Suprapubic skin (tissue), 4 donors: ENCODE measurements around the gene USP32. TPM values are rescaled to one million over a fixed set of nuclear protein-coding genes. Genes with fewer than 3 reads are reported as not detected.

Source experiments
- DNase-seq, 2 donors: peaks; one replicate each; pipeline ENCODE4 v3.0.0-alpha.2; 2019; ENCODE audit warnings: low spot score in 2 of 2
- H3K27ac ChIP-seq: fragments of 200-600 bp; sonication (generic); one replicate; pipeline ENCODE4 v1.5.1; 2019
- H3K27me3 ChIP-seq: fragments of 200-600 bp; sonication (generic); one replicate; pipeline ENCODE4 v1.5.1; 2019
- H3K36me3 ChIP-seq: fragments of 200-600 bp; sonication (generic); one replicate; pipeline ENCODE4 v1.5.1; 2019
- H3K4me1 ChIP-seq: fragments of 200-600 bp; sonication (generic); one replicate; pipeline ENCODE4 v1.5.1; 2019
- H3K4me3 ChIP-seq: fragments of 200-600 bp; sonication (generic); one replicate; pipeline ENCODE4 v1.5.1; 2019; ENCODE audit warnings: mild to moderate bottlenecking
- H3K9me3 ChIP-seq: fragments of 200-600 bp; sonication (generic); one replicate; pipeline ENCODE4 v1.5.1; 2019
- EP300 ChIP-seq: sonication (generic); formaldehyde crosslinking; IDR thresholded peaks from one replicate; pipeline ENCODE4 v1.6.1; 2017; ENCODE audit warnings: antibody characterized with exemption
- POLR2A ChIP-seq, 2 donors: fragments of 450-650 bp; IDR thresholded peaks; one replicate each; pipeline ENCODE4 v1.6.1; 2017; ENCODE audit warnings: antibody characterized with exemption in 2 of 2, mild to moderate bottlenecking in 2 of 2, moderate library complexity in 2 of 2
- POLR2AphosphoS5 ChIP-seq, 3 donors: sonication (generic); formaldehyde crosslinking; IDR thresholded peaks; one replicate each; pipeline ENCODE4 v1.6.1; 2017; ENCODE audit warnings: antibody characterized with exemption in 3 of 3
- WGBS: methylation state at CpG from one replicate; pipeline ENCODE4 v1.1.5; 2018; 5-methylcytosine and 5-hydroxymethylcytosine counted together
- total RNA-seq, 4 donors: library from RNA; depleted of rRNA; stranded (reverse); fragments of >200 nt; gene quantifications; one replicate each; pipeline ENCODE4 v1.1.0, GENCODE V29; 2016
- TF ChIP-seq, protein P1 (sequence below), 2 donors: fragments of 200-600 bp in 1 of 2; fragments of 450-650 bp in 1 of 2; sonication (generic) in 1 of 2; IDR thresholded peaks; one replicate each; pipeline ENCODE4 v1.5.1; 2016 to 2019; ENCODE audit warnings: antibody characterized with exemption in 2 of 2, mild to moderate bottlenecking in 1 of 2, moderate library complexity in 1 of 2

The USP32 gene
- total RNA-seq, 4 donors from 2014 or later = 58.3 to 74.5 (median 62.0) TPM

DNA sequence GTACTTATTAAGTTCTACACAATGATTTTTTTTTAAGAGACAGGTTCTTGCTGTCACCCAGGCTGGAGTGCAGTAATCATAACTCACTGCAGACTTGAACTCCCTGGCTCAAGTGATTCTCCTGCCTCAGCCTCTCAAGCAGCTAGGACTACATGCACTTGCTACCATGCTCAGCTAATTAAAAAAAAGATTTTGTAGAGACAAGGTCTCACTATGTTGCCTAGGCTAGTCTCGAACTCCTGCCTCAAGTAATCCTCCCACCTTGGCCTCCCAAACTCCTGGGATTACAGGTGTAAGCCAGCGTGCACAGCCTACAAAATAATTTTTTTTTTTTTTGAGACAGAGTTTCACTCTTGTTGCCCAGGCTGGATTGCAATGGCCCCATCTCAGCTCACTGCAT lies 22.2 kb downstream of the USP32 start:
- no peaks in the 10 kb centered on the region for H3K27me3 ChIP-seq
- TF ChIP-seq EP300 (no peak), POLR2A (IDR thresholded peaks at IDR 0.05) (no peak), POLR2AphosphoS5 (IDR thresholded peaks at IDR 0.05) (no peak)
- TF ChIP-seq, protein P1, sequence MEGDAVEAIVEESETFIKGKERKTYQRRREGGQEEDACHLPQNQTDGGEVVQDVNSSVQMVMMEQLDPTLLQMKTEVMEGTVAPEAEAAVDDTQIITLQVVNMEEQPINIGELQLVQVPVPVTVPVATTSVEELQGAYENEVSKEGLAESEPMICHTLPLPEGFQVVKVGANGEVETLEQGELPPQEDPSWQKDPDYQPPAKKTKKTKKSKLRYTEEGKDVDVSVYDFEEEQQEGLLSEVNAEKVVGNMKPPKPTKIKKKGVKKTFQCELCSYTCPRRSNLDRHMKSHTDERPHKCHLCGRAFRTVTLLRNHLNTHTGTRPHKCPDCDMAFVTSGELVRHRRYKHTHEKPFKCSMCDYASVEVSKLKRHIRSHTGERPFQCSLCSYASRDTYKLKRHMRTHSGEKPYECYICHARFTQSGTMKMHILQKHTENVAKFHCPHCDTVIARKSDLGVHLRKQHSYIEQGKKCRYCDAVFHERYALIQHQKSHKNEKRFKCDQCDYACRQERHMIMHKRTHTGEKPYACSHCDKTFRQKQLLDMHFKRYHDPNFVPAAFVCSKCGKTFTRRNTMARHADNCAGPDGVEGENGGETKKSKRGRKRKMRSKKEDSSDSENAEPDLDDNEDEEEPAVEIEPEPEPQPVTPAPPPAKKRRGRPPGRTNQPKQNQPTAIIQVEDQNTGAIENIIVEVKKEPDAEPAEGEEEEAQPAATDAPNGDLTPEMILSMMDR (IDR thresholded peaks at IDR 0.05) = no peak
- WGBS = 94% methylated on average over 2 of the region's 2 CpGs

DNA sequence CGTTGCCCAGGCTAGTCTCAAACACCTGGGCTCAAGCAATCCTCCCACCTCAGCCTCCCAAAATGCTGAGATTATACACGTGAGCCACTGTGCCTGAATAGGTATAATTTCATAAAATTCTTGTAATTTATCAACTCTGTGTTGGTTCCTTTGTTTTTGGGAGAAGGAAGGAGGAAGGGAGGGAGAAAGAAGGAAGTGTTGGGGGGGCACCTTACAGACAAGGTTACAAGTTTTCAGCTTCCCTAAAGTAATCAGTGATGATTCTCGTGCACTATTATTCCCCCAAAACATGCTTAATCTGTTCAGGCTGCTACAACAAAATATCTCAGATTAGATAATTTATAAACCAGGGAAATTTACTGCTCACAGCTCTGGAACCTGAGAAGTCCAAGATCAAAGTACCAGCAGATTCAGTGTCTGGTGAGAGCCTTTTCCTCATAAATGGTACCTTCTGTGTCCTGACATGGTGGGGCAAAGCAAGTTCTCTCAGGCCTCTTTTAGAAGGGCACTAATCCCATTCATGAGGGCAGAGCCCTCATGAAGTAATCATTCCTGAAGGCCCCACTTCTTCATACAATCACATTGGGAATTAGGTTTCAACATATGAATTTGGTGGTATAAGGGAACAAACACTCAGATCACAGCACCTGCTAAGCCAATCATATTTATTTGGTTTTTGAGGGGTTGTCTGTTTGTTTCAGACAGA lies 28.1 kb downstream of the USP32 start:
- Histone ChIP-seq H3K9me3 (no peaks in the 10 kb centered on the region), H3K4me3 (no peak overlapping the region), H3K4me1 (no peaks in the 10 kb centered on the region), H3K27me3 (no peaks in the 10 kb centered on the region), H3K27ac (no peak overlapping the region), H3K36me3 (no peaks in the 10 kb centered on the region)
- no peak for DNase-seq
- TF ChIP-seq POLR2A (IDR thresholded peaks at IDR 0.05) = no peak
- TF ChIP-seq POLR2AphosphoS5 (IDR thresholded peaks at IDR 0.05) = no peak
- TF ChIP-seq EP300 = no peak
- TF ChIP-seq, protein P1 (IDR thresholded peaks at IDR 0.05) = no peak
- WGBS = 90% methylated on average over 3 of the region's 3 CpGs

More for the DNA sequence above, 22.2 kb downstream of the USP32 start:
- Histone ChIP-seq H3K4me3 (no peak overlapping the region), H3K36me3 (no peaks in the 10 kb centered on the region), H3K27ac (no peak overlapping the region), H3K4me1 (no peaks in the 10 kb centered on the region), H3K9me3 (no peaks in the 10 kb centered on the region)
- no peak for DNase-seq

DNA sequence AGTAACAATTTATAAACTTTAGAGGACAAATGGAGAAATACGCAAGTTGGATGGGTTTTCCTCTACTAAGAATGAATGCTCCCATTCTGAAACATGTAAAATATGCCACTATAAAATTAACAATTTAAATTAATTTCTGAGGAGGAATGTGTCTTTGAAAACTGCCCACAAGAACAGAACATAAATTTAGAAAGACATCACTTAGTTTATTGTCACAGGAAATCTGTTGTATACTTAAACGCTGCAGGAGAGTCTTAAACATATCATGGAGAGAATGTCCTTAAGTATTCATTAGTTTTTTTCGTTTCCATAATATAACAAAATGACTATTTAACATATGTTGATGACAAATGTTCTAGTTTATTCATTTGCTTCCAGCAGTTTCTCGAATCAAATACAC lies 29.6 kb downstream of the USP32 start:
- no peak for DNase-seq
- no peak overlapping the region for H3K4me3 ChIP-seq
- WGBS = 60% methylated on average over 4 of the region's 4 CpGs

DNA sequence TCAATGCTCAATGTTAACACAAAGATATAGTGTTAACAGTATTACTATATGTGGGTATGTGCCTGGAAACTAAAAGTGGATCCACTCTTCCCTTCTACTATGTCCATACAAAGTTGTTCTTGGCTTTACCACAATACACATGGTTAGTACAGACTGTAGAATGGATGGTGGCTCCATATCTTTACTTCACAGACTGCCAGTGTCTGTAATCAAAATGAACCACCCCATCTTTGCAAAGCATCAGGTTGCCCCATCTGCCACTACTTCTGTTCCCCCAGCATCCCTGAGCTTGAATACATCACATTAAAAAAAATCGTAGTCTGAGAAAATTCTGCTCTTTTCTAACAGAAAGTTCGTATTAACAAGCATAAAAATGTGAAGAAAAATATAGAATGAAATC lies 30.0 kb downstream of the USP32 start:
- Histone ChIP-seq H3K4me1 (peaks cover 13% of the 10 kb centered on the region), H3K27ac (no peak overlapping the region), H3K27me3 (no peaks in the 10 kb centered on the region), H3K4me3 (no peak overlapping the region), H3K9me3 (no peaks in the 10 kb centered on the region), H3K36me3 (no peaks in the 10 kb centered on the region)
- no peak for DNase-seq
- no peak for TF ChIP-seq POLR2A (IDR thresholded peaks at IDR 0.05)
- no peak for TF ChIP-seq POLR2AphosphoS5 (IDR thresholded peaks at IDR 0.05)
- TF ChIP-seq, protein P1 (IDR thresholded peaks at IDR 0.05) = no peak
- TF ChIP-seq EP300 = no peak
- 86% methylated on average over 2 of the region's 2 CpGs for WGBS

More for the DNA sequence above, 29.6 kb downstream of the USP32 start:
- no peaks in the 10 kb centered on the region for H3K36me3 ChIP-seq
- TF ChIP-seq EP300 (no peak), POLR2A (IDR thresholded peaks at IDR 0.05) (no peak), POLR2AphosphoS5 (IDR thresholded peaks at IDR 0.05) (no peak)
- TF ChIP-seq, protein P1 (IDR thresholded peaks at IDR 0.05) = no peak
- no peaks in the 10 kb centered on the region for H3K27me3 ChIP-seq
- H3K9me3 ChIP-seq = no peaks in the 10 kb centered on the region
- H3K27ac ChIP-seq = no peak overlapping the region
- H3K4me1 ChIP-seq = peaks cover 8% of the 10 kb centered on the region

DNA sequence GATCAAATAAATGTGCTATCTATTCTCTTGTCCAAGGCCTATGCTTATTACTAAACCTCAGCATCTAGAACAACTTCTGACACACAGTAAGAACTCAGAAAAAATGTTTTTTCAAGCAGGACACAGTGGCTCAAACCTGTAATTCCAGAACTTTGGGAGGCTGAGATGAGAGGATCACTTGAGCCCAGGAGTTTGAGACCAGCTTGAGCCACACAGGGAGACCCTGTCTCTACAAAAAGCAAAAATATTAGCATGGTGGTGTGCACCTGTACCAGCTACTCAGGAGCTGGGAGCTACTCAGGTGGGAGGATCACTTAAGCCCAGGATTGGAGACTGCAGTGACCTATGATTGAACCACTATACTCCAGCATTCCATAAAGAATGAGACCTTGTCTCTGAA lies 32.5 kb downstream of the USP32 start:
- Histone ChIP-seq H3K27me3 (no peaks in the 10 kb centered on the region), H3K4me1 (peaks cover 21% of the 10 kb centered on the region)

More for the DNA sequence above, 32.5 kb downstream of the USP32 start:
- TF ChIP-seq POLR2AphosphoS5 (IDR thresholded peaks at IDR 0.05) (no peak), POLR2A (IDR thresholded peaks at IDR 0.05) (no peak), EP300 (no peak)
- TF ChIP-seq, protein P1 (IDR thresholded peaks at IDR 0.05) = no peak
- H3K9me3 ChIP-seq = no peaks in the 10 kb centered on the region
- H3K36me3 ChIP-seq = no peaks in the 10 kb centered on the region
- no peak overlapping the region for H3K27ac ChIP-seq
- DNase-seq = no peak
- H3K4me3 ChIP-seq = no peak overlapping the region
